ENCODE measurements around the gene ACTN2. TPM values are rescaled to one million over a fixed set of nuclear protein-coding genes. Genes with fewer than 3 reads are reported as not detected.
"Not testable (repeated sequence)": the region's sequence is repeated elsewhere in the genome, so short reads cannot be mapped to it uniquely, and the experiment has no call there.

ACTN2 gene
- under 1 TPM; 0.37 to 0.70 (median 0.61) TPM for polyA plus RNA-seq (ENCODE audit: insufficient read length in 4 of 4)

DNA sequence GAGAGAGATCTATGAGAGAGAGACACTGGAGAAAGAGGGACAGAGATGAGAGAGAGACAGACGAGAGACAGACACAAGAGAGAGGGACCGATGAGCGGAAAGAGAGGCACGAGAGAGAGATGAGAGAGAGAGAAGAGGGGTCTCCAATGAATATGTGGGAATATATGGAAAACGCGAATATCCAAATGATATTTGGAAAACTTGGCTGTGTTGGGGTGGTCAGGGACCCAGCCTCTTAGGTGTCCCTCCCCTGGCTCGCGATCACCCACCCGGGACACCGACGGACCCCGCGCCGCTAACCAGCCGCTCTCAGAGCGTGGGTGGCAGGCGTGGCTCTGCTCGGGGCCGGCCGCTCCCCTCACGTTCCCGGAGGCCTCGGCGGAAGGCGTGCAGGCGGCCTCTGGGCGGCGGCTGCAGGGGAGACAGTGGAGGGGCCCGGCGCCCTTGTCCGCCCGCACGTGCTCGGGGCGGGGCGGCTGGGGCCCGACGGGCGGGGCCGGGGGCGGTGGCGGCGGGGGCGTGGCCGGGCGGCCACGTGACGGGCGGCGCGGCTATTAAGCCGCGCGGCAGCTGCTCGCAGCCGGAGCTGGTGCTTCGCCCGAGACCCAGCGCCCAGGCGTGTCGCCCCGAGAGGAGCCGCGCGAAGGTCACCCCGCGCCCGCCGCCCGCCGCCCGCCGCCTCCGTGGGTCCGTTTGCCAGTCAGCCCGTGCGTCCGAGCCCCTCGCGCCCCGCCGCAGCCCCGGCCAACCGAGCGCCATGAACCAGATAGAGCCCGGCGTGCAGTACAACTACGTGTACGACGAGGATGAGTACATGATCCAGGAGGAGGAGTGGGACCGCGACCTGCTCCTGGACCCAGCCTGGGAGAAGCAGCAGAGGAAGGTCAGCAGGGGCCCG lies at the start of gene ACTN2:
ACTN2 (plus strand) TSS at position 583 of the 898 bp plus-strand sequence; CDS start at position 758, 175 bp downstream.
- peak in 1 of 4 donors; percentile 36 for DNase-seq (ENCODE audit: low read depth in 4 of 4, low spot score in 3 of 4)

DNA sequence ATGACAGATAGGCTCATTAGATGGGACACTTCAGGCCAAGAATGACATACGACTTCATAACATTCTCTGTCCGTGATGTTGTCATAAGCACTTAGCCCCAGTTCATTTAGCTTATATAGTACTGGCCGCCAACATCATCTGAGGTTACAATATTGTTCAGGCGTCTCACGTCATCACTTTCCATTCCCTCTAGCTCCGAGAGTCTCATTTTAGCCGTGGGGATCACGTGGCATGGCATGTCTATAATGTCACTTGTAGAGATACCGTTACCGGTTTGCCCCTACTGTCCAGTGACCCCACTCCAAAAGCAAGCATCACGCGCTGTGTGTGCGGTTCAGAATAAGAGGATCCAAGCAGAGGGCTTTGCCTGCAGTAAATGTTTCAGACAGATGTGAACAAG lies 47.4 kb upstream of the ACTN2 start:
- no peak for DNase-seq (ENCODE audit: low read depth in 4 of 4, low spot score in 3 of 4)

DNA sequence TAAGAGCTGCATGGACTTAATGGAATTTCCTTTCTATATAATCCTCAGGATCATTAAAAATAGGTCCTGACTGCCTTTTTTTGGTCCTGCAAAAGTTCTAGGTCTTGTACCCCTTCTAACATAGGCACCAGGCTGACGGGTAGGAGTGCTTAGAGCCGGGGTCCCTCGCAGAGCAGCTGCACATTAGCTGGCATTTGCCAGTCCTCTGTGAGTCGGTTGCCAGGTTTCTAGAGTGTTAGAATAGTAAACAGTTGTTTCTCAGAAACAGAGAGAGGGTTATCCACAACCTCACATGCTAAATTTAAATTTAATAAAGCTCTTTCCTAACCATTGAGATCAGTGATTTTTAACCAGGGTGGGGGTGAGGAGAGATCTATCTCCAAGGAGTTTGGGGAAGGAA lies 46.6 kb upstream of the ACTN2 start:
- no peak for DNase-seq (ENCODE audit: low read depth in 4 of 4, low spot score in 3 of 4)

DNA sequence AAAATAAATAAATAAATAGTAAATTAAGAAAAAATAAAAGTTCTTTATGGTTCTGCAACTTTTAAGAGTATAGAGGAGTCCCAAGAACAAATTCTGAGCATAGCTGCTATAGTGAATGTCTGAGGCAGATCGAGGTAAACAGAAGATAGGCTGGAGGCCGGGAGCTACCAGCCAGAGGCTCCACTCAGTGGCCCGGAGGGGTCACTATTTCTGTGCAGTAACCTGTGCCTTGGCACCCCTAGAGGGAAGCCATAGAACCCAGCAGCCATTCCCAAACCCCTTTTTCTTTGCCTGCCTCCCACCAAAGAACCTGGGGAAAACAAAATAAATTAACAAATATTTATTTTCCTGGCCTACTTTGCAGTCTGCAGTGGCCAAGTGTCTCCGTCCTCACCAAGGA lies 43.5 kb upstream of the ACTN2 start:
- DNase-seq (ENCODE audit: low read depth in 4 of 4, low spot score in 3 of 4): no peak

DNA sequence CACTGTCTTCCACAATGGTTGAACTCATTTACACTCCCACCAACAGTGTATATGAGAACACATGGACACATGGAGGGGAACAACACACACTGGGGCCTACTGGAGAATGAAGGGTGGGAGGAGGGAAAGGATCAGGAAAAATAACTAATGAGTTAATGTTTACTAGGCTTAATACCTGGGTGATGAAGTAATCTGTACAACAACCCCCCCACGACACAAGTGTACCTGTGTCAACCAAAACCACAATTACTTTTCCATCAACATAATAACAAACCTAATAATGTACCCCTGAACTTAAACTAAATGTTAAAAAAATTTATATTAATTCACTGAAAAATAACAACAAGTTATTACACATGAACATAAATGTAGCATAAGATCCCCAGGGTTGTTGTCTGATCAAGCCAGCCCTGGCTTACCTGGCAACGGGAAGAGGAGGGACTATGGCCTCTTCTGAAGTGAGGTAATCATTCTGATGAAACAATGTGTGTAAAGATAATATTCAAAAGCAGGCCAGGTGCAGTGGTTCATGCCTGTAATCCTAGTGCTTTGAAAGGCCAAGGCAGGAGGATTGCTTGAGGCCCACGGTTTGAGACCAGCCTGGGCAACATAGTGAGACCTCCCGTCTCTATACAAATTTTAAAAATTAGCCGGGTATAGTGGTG lies 41.2 kb upstream of the ACTN2 start:
- no peak for DNase-seq (ENCODE audit: low read depth in 4 of 4, low spot score in 3 of 4)

DNA sequence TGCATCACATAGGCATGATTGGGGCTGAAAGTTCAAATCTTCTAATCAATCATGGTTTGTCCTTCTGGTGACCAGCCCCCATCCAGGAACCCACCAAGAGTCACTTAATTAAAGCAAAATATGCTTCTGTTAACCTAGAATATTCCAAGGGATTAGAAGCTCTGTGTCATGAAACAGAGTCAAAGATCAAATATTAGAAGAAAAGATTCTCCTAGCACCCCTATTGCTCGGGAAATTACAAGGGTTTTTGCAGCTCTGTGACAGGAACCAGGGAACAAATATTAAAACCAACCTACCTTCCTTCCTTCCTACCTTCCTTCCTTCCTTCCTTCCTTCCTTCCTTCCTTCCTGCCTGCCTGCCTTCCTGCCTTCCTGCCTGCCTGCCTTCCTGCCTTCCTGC lies 31.8 kb upstream of the ACTN2 start:
- DNase-seq (ENCODE audit: low read depth in 4 of 4, low spot score in 3 of 4): no peak

DNA sequence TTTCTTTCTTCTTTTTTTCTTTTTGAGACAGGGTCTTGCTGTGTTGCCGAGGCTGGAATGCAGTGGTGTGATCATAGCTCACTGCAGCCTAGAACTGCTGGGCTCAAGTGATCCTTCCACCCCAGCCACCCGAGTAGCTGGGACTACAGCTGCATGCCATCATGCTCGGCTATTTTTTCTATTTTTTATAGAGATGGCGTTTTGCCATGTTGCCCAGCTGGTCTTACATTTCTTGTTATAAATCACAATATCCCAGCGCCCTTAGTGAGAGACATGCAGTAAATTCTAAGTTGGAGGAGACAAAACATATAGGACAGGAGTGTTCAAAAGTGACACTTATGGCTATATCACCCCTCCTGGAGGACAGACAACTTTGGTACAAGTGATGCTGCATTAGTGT lies 31.3 kb upstream of the ACTN2 start:
- DNase-seq (ENCODE audit: low read depth in 4 of 4, low spot score in 3 of 4): peak in 3 of 4 donors; percentile 1 to 15 (median 8)

DNA sequence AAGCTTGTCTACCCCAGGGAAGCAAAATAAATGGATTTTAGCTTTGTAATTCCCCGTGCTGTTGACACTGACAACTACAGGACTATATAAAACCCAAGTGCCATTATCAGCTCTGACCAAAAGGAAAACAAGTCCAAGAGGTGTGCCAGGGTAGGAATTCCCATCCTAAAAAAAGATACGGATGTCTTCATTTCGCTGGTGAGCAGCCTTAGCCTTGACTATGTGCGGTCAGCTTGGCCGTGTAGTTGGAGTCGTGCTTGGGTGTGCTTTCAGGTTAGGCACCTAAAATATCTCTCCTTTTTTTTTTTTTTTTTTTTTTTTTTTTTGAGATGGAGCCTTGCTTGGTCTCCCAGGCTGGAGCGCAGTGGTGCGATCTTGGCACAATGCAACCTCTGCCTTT lies 28.9 kb upstream of the ACTN2 start:
- no peak for DNase-seq (ENCODE audit: low read depth in 4 of 4, low spot score in 3 of 4)

DNA sequence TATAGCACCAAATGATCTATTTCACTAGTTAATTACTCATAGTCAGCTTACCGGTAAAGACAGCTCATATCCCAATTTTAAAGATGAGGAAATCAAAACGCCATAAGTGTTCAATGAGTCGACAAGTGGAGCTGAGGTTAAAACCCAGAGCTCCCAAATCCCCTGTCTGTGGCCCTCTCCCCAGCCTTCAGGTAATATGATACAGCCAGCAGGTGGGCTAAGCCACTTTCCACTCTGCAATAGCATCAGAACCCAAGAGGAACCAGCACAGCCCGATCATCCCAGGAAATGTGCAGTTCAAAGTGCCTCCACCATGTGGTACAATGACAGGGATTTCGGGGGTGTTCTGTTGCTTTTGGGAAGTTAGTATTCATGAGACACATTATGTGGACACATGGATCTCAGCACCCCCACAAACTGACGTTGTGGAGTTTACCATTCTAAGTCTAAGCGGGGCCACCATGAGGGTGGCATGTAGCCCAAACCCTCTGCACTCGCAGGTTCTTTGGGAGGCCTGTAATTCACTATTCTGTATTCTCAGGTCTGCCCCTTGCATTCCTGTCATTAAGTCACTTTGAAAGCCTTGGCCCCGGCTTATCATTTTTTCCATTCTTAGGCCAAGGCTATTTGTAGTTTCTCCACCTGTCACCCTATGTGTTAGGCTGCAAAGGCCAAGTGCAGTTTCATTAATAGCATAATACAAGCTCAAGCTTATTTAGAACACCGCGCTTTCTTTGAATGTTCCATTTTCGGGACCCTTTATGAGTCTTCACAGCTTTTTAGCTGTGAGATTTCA lies 26.3 kb upstream of the ACTN2 start:
- DNase-seq (ENCODE audit: low read depth in 4 of 4, low spot score in 3 of 4): no peak

DNA sequence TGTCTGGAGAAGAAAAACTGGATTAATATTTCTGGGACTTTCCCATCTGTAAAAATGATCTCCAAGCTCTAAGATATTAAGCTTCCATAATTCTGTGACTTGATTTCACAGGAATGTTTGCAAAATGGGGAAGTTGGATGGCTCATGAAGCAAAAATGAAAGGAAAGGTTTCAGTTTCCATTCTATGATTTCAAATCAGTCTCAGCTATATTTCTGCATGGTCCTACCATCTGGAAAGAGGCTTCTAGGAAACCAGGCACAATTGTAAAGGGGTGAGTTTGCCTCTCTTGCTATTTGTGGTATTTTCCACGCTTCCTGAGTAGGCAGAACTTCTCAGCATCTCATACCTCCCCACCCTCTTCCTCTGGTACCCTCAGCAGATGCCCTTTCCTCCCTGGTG lies 22.4 kb upstream of the ACTN2 start:
- no peak for DNase-seq (ENCODE audit: low read depth in 4 of 4, low spot score in 3 of 4)

DNA sequence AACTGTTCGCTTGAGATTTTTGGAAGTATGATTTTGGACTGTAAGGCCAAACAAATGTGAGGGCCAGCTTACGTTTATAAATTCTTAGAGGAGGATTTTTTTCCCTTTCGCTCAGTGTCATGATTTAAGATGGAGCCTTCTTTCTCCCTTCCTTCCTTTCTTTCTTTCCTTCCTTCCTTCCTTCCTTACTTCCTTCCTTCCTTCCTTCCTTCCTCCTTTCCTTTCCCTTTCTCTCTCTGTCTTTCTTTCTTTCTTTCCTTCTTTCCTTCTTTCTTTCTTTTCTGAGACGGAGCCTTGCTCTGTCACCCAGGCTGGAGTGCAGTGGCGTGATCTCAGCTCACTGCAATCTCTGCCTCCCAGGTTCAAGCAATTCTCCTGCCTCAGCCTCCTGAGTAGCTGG lies 17.4 kb upstream of the ACTN2 start:
- DNase-seq (ENCODE audit: low read depth in 4 of 4, low spot score in 3 of 4): not testable (repeated sequence)

DNA sequence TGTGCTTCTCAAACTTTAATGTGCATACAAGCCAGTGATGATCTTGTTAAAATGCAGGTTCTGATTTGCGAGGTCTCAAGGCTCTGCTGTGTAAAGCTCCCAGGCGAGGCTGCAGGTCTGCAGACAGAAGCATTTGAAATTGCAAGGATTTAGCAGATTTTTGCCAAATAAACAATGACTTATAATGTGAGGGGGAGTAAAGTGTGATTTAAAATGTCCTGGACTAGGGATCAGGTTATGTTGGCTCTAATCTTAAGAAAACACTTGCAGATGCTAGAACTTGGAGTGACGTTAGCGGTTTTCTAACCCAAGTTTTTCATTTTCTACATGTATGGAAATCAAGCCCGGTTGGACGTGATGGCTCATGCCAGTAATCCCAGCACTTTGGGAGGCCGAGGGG lies 16.2 kb upstream of the ACTN2 start:
- DNase-seq (ENCODE audit: low read depth in 4 of 4, low spot score in 3 of 4): no peak

DNA sequence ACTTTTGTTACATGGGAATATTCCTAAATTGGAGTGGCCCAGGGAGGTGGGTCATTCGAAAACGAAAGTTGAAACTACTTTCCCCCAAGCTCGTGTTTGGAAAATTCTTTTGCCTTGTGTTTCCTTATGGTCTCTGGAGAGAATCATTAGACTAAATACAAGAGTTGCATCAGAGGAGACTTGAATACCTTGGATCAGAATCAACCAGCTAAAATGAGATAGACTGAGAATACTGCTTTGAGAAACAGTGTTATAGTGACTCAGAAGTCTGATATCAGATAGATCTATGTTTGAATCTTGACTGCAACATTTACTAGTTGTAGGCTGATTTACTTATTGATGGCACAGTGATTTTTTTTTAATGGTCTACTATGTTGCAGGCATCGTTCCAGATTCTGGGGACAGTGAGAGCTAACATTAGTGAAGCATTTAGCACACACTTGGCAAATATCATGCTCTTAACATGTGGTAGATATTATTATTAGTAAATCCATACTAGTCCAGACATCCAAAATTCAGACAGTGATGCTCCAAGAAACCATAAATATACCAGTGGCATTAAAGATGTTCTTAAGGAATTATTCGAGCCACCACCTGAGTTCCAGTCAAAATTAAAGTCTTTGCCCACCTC lies 12.9 kb upstream of the ACTN2 start:
- no peak for DNase-seq (ENCODE audit: low read depth in 4 of 4, low spot score in 3 of 4)

DNA sequence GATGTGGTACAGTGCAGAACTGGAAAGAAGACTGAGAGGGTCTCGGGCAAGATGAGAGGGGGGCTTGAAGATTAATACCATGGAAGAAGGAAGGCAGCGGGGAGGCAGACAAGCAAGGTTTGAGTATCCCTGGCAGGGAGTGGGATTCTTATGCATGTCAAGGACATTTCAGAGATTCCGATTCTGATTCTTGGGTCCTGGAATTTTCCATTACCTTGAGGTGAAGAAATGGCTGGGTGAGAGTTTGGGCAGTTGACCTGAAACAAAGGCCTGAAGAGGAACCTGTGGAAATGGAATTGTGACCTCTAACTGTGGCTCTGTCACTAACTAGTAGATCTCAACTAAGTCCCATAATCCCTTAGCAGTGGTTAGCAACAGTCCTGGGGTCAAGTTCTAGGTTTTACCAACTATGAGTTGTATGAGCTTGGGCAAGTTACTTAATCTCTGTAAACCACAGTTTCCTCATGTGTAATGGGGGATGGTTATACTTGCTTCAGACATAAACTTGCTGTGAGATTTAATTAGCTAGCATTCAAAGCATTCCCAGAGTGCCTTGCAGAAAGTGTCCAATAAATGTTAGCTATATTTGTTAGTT lies 8.6 kb upstream of the ACTN2 start:
- DNase-seq (ENCODE audit: low read depth in 4 of 4, low spot score in 3 of 4): no peak

DNA sequence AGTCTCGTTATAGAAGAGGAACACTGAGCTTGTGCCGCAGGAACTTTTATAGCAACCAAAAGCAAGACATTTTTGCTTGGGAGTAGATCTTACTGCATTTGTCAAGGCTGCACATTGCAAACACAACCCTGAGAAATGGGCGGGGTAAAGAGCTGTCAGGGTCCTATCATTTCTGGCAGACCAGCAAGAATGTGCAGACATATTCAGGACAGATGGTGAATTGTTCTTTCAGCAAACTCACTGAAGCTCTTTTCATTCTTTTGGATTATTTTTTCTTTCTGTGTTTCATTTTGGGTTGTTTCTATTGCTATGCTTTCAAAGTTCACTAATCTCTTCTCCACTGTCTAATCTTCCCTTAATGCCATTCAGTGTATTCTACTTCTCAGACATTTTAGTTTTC lies 5.1 kb upstream of the ACTN2 start:
- DNase-seq (ENCODE audit: low read depth in 4 of 4, low spot score in 3 of 4): no peak

DNA sequence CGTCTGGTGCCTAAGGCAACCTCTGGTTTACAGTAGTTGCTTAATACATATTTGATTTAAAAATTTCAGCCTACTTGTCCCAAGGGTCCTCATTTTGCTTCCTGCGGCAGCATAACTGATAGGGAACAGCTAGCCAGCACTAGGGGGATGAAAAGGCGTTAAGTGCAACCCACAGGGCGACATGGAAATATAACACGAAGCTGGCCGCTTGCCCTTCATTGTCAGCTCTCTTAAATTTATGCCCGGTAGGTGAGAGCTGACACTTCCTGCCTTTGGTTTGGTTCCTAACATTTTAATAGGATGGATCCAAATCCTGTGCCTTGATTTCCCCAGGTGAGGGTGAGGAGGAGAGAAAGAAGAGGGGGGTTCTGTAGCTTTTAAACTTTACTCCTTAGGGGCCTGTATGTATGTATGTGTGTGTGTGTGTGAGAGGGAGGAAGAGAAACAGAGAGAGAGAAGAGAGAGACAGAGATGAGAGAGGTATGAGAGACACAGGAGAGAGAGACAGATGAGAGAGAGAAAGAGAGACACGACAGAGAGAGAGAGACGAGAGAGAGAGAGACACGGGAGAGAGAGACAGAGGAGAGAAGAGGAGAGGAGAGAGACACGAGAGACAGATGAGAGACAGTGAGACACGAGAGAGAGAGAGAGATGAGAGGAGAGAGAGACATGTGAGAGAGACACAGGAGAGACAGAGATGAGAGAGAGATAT lies 938 bp upstream of the ACTN2 start:
- no peak for DNase-seq (ENCODE audit: low read depth in 4 of 4, low spot score in 3 of 4)

DNA sequence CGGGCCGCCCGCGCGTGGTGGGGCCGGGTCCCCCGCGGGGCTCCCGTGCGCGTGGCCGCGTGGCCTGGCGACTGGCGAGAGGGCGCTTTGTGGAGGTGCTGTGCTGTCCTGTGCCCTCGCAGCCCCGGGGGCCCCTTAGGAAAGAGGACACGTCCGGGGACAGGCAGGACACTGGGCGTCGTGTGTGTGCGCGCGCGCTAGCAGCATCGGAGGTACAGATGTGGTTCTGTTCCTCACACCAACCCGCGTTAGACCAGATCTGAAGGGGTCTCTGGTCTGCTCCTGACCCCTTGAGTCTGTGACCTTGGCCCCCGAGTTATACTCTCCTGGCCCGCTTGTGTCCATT lies 489 bp downstream of the ACTN2 start:
- no peak for DNase-seq (ENCODE audit: low read depth in 4 of 4, low spot score in 3 of 4)

DNA sequence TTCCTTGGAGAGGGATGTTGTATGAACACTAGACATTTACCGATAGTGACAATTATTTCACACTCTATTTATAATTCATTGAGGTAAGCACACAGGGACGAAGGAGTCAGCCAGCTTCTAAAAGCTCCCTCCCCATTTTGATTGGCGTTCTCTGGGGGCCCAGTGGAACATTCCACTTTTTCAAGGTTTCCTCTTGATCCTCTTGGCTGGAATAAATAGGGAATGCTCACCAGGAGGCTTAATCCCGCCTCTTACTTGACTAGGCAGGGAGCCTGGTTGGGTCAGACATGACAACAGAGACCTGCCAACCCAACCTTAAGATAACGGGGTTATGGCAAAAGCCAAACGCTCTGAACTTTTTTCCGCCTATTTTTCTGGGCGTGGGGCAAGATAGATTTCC lies 974 bp downstream of the ACTN2 start:
- DNase-seq (ENCODE audit: low read depth in 4 of 4, low spot score in 3 of 4): no peak

DNA sequence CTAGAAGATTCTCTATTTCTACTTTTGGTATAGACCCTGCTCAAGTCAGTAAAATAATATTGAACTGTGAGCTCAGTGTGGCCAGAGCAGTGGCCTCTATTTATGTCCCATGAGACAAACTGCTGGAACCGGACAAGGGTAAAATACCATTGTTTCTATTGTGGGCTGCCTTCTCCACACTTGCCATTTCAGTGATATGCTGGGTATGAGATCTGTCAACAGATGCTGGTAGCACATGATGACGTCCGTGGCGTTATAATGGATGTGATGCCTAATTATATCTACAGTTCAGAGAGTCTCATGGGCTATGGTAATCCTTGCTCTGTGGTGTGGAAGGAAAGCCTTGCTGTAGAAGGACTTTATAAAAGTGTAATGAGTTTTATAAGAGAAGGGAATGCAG lies 2.4 kb downstream of the ACTN2 start:
- no peak for DNase-seq (ENCODE audit: low read depth in 4 of 4, low spot score in 3 of 4)
